Type B pancreatic cell (in vitro differentiated cells): ENCODE measurements around the gene PLEKHG1. TPM values are rescaled to one million over a fixed set of nuclear protein-coding genes. Genes with fewer than 3 reads are reported as not detected.
A peak's percentile ranks its signal among the peaks of the same experiment; 100 is the strongest.

Source experiments
- DNase-seq: peaks from one replicate; pipeline ENCODE4 v3.0.0; 2021; ENCODE audit warnings: mixed read lengths; ENCODE audit not compliant: unreplicated experiment; ENCODE audit errors: extremely low spot score
- H3K27ac Mint-ChIP-seq: 2 replicates; pipeline ENCODE4 v1.8.0; 2021; ENCODE audit warnings: mild to moderate bottlenecking, mixed read lengths
- H3K27me3 Mint-ChIP-seq: 2 replicates; pipeline ENCODE4 v1.8.0; 2021; ENCODE audit warnings: mixed read lengths
- H3K36me3 Mint-ChIP-seq: 2 replicates; pipeline ENCODE4 v1.8.0; 2021; ENCODE audit warnings: mixed read lengths
- H3K4me1 Mint-ChIP-seq: one replicate; pipeline ENCODE4 v1.8.0; 2021; ENCODE audit warnings: mixed read lengths; ENCODE audit not compliant: unreplicated experiment
- H3K4me3 Mint-ChIP-seq: 2 replicates; pipeline ENCODE4 v1.8.0; 2021; ENCODE audit warnings: mild to moderate bottlenecking, mixed read lengths
- H3K9me3 Mint-ChIP-seq: 2 replicates; pipeline ENCODE4 v1.8.0; 2021; ENCODE audit warnings: mixed read lengths
- CTCF ChIP-seq: fragments of 200-600 bp; sonication (generic); conservative IDR thresholded peaks from 2 replicates; pipeline ENCODE4 v1.5.0; 2021; ENCODE audit warnings: antibody characterized with exemption, mild to moderate bottlenecking
- total RNA-seq: library from RNA; stranded (reverse); gene quantifications from 2 replicates; pipeline ENCODE4 v1.2.1, GENCODE V29; 2021; ENCODE audit warnings: low replicate concordance

The PLEKHG1 gene
- total RNA-seq, 1 donor from 2014 or later: 58.2 TPM

DNA sequence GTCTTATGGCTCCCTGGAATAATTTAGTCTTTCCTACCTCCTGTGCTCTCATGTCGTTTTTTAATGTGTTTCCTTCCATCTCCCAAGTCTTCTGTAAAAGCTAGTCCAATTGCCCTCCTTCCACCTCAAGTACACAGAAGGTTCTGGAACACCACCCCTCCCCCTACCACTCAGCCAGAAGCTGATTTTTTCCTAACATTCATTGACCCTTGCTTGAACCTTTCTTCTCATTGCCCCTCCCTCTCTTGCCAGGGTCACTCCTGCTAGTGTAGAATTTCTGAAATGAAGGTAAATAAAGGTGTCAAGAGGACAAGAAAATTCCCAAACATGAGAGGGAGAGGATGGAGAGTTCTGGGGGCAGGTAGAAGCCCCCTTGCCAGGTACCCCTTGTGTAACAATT, 38.6 kb downstream of the PLEKHG1 start:
- TF ChIP-seq CTCF: no peak
- H3K4me1 Mint-ChIP-seq: peaks cover 55% of the 10 kb centered on the region
- H3K36me3 Mint-ChIP-seq: peaks cover 10% of the 10 kb centered on the region
- H3K9me3 Mint-ChIP-seq: no peaks in the 10 kb centered on the region
- no peaks in the 10 kb centered on the region for H3K27me3 Mint-ChIP-seq
- no peak overlapping the region for H3K4me3 Mint-ChIP-seq
- no peak for DNase-seq
- no peak overlapping the region for H3K27ac Mint-ChIP-seq

DNA sequence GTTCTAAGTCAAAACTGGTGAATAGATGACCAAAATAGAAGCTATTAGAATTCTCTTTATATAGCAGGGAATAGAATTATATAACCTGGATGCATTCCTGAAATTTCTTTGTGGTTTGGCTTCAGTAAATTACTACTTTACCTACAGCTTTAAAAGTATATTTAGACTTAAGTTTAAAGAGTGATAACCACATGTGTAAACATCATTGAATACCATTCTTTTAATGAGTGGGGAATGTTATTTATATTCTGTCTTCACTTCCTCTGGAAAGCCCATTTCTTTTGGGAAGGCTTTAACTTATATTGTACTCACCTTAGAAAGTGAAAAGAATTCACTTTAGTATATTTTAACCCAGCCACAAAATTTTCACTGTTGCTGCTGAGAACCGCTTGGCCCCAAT, 39.1 kb downstream of the PLEKHG1 start:
- Mint-ChIP-seq H3K4me3 (no peak overlapping the region), H3K27me3 (no peaks in the 10 kb centered on the region), H3K27ac (no peak overlapping the region), H3K4me1 (peaks cover 50% of the 10 kb centered on the region), H3K9me3 (no peaks in the 10 kb centered on the region), H3K36me3 (peaks cover 10% of the 10 kb centered on the region)
- TF ChIP-seq CTCF: no peak
- no peak for DNase-seq

DNA sequence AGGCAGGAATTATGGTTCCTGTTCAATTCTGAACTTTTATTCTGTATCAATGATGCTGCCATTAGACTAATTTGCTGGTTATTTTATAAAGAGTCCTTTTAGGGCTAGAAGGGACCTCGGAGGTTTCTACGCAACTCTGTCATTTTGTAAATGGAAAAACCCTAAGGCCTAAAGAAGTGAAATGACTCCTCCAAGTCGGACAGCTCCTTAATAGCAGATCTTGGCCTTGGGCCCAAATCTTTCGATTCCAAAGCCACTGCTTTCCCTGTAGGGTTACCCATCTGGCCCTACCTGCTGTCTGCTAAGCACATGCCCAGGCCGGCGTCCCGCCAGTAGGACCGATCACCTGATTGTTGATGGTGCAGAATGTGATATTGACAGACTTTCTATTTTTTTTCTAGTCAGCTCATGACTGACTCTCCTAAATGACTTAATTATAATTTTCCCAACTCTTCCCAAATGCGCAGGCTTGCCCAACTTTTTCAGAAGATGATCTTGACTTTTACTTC, 40.2 kb downstream of the PLEKHG1 start:
- Mint-ChIP-seq H3K9me3 (no peaks in the 10 kb centered on the region), H3K4me1 (peaks cover 39% of the 10 kb centered on the region), H3K4me3 (no peak overlapping the region), H3K27me3 (no peaks in the 10 kb centered on the region), H3K36me3 (peaks cover 10% of the 10 kb centered on the region), H3K27ac (no peak overlapping the region)
- no peak for DNase-seq
- TF ChIP-seq CTCF: no peak

- Mint-ChIP-seq H3K27me3 (no peaks in the 10 kb centered on the region), H3K4me1 (peaks cover 33% of the 10 kb centered on the region), H3K27ac (peak overlapping the region; percentile 5), H3K9me3 (no peaks in the 10 kb centered on the region), H3K4me3 (peak overlapping the region; percentile 13), H3K36me3 (peaks cover 10% of the 10 kb centered on the region)
- no peak for TF ChIP-seq CTCF
- no peak for DNase-seq
Observed at GRCh38 chr6:150640556-150641209, 41.0 kb downstream of the PLEKHG1 start.

- H3K4me1 Mint-ChIP-seq: peaks cover 24% of the 10 kb centered on the region
- no peaks in the 10 kb centered on the region for H3K27me3 Mint-ChIP-seq
- no peak for TF ChIP-seq CTCF
- no peak for DNase-seq
- no peaks in the 10 kb centered on the region for H3K9me3 Mint-ChIP-seq
- no peak overlapping the region for H3K27ac Mint-ChIP-seq
- peaks cover 10% of the 10 kb centered on the region for H3K36me3 Mint-ChIP-seq
- H3K4me3 Mint-ChIP-seq: no peak overlapping the region
Observed at GRCh38 chr6:150641398-150642139, 41.9 kb downstream of the PLEKHG1 start.
